HTERT RPE-1 (cell line): Measurements from ENCODE around the gene PKD1L1.

Source experiments
- in situ Hi-C: fragments of 300-500 bp; cut with MboI; formaldehyde crosslinking; loops from 4 replicates; pipeline ENCODE4 v1.14.3; 2020; ENCODE audit warnings: low sequenced_read_pairs

PKD1L1 gene

DNA sequence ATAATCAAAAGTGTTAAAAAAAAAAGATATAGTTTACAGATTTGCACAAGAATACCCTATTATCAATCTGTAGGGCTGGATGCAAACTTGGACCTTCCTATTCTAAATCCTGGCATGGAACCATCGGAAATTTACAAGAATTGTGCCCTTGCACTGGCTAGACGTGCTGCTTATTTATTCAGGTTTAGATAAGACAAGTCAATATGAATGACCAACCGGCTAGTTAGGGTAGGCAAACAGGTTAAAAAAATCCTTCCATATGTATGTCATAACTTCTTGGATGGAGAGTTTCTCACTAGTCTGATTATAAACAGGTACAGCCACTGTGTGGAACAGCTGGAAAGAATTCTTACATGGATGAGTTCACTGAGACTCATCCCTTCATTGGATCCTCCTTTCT, 41.4 kb downstream of the PKD1L1 start:
- in situ Hi-C loops = no loop called here

DNA sequence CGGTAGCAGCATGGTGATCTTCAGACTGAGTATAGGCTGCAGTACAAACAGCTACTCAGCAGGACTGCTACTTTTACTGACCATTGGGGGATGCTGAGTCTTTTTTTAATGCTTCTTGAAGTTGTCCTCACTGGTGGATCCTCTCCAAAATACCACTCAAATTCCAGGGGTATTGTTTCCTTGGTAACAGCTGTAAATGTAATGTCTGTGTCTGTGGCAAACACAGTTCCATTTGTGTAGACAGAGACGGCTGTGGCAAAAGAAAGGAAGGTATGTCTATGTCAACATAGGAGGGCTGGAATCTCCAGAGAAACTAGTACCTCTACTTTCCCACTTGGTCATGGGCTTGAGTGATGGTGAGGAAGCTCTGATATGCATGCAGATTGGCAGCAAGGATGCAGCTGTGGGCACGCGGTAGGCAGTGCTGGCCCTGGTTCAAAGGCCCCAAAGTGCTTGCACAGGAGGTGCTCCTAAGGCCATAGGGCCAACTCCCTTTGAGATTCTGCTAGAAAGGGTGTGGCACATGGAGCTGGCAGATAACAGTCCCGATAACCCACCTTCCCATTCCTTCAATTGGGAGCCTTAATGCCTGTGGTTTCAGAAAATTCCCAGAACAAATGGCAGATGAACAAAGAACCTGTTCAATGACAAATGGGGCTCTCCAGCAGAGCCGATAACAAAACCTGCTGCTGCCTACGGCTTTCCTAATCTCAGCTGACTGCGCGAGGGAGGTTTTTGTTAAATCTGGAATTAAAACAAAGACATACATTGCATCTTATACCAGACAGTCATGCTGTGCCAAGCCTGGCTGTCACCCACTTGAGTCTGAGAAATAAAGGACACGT, 43.0 kb downstream of the PKD1L1 start:
- in situ Hi-C loops = no loop called here

DNA sequence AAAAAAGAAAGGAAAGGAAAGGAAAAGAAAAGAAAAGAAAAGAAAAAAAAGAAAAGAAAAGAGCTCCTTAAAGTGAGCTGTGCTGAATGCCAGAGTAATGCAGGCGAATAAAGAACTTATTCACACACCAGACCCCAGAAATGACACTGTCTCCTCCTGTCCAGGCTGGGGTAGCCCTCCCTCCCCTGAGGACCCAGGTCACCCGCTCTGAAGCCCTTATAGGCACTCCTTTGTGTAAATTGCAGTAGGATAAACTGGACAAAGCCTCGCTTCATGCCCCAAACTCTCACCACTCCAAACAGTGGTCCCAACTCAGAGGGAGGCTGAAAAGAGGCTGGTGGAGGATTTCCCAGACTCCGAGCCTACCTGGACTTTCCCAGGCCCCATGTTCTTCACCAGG, 46.3 kb downstream of the PKD1L1 start:
- in situ Hi-C loops = no loop called here

DNA sequence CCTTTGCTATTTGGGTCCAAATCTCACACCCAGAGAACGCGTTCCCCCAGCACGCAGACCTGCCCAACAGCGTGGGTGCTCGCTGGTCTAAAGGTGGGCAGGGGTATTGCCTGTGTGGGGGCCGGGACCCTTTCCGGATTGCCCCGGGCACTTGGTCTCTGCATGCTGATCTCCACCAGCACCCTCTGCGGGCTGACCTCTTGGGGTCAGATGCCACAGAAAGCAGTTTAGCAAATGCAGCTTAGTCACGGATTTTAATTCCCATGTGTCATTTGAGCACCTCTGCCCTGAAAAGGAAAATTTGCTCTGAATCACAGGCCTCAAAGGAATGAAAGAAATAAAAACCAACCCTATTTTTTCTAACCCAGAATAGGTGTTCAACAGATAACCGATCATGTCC, 46.7 kb downstream of the PKD1L1 start:
- in situ Hi-C loops = no loop called here

DNA sequence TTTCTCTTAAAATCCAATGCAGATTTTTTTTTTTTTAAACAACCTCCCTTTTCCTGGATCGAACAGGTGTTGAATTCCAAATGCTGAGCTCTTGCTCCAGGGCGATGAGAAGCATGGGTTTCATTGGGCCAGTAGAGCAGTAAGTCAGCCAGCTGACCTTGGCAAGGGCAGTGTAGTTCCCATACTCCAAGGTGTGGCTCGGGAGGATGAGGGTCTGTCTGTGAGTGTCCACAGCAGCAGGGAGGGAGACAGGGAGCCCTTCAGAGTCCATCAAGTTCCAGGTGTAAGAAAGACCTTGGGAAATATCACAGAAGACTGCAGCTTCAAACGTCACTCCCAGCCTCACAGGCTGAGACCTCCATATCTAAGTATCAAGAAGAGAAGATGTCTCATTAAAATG, 50.4 kb downstream of the PKD1L1 start:
- in situ Hi-C loops = no loop called here

DNA sequence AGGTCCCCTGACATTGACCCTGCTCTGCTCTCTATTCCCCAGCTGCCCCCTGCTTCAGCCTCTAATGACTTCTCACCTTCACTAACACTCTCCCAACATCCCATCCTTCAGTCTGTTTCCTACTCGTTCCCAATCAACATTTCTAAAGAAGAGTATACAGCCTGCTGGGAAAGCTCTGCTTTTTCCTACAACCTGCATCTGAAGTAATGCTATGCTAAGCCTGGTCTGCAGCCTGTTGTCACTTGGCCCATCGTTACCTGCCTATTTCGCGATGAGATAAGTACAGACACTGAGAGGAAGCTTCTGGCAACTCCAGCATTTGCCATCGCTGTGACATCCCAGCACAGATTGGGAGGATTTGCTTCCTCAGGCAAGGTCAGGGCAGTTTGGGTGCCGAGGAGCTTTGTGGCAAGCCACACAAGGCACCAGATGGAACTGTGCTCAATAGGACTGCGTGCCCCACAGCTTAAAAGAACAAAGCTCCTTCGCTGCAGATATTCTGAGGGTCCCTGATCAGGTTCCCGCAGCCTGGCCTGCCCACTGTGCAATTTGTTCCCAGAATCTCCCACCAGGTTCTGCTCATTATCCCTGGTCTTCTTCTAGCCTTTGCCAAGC, 51.4 kb downstream of the PKD1L1 start:
- in situ Hi-C loops = no loop called here

DNA sequence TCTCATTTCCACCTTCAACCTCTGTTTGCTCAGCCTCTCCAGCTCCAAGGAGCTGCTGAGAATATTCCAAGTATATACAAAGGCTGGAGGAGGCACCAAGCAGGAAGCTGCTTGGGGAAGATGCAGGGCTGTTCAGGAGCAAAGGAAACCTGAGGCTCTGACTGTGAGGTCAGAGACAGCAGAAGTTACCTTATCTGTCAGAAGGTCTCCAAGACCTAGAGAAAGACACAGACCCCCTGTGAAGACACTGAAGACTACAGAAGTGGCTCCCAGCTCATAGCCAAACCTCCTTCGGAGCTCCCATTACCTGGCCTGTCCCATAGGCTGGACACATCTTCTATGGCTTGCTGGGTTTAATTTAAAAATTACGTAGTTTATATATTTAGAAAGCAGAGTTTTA, 53.2 kb downstream of the PKD1L1 start:
- in situ Hi-C loops = no loop called here

DNA sequence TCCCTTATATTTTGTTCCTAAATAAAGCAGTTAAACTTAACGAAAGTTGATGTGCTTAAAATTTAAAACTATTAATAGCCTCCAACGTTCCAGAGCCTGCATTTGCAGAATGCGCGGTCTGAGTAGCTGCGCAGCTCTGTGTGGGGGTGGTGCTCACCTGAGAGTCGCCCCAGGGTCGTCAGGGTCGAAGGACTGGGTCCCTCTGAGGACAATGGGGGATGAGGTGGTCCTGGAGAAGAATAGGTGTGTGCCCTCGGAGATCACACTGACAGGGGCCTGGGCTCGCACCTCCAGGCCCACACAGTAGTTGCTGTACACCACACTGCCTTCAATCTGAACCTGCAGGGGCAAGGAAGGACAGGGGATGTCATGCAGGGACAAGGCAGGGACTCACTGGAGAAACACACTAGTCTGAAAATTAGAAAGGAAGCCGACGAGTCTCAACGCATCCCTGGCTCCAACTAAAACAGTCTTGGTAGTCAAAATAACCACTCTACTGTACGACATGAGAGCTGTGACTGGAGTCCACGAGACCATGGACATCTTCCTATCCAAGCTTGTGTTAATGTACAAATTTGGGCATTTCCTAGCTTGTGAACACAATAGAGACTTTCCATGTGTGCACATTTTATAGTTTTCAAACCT, 54.4 kb downstream of the PKD1L1 start:
- in situ Hi-C loops = no loop called here

DNA sequence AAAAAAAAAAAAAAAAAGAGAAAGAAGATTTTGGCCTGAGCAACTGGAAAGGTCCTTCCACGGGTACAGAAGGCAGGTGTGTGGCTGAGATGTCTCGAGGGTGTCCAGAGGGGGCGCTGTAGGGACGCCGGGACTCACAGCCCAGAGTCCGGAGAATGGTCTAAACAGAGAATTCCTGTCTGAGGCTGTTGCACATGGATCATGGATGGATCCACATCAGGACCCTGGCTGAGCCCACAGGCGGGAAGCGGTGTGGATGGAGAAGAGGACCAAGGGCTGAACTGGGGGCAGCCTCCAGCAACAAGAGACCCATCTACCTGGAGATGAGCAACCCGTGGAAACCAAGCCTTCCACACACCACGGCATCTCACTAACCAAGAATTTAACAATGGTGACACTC, 55.0 kb downstream of the PKD1L1 start:
- in situ Hi-C loops = no loop called here

DNA sequence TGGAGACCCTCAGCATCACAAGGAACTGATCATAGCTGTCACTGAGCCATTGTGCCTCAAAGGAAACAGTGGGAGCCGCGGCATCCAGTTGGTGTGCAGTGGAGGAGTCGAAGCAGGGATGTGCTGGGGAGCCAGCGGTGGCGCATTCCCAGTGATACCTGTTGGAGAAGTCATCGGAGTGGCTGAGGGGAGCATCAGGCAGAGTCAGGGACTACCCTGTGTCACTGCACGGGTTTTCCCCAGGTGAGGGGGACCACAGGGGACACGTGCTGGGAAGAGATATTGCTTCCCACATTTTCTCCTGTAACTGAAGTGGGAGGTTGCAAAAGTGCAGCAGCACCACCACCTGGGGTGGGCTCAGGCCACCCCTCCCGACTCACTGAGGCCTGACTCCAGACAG, 57.7 kb downstream of the PKD1L1 start:
- in situ Hi-C loops = no loop called here

DNA sequence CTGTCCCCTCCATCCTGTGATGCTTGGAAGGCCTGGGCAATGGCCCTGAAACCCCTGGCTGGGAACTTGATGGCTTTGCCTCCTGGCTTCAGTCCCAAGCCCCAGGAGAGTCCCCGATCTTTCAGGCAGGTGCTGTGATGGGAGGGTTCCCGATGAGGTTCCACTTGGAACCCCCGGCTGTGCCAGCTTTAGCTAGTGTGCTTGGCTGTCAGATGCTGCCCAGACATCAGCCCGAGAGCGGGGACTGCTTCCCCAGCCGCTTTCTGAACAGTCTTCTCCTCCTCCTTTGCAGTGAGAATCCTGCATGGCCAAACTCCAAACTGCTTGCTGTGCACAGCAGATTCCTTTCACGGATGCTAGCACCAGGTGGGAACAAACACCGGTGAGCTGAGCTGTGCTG, 58.1 kb downstream of the PKD1L1 start:
- in situ Hi-C loops = no loop called here

DNA sequence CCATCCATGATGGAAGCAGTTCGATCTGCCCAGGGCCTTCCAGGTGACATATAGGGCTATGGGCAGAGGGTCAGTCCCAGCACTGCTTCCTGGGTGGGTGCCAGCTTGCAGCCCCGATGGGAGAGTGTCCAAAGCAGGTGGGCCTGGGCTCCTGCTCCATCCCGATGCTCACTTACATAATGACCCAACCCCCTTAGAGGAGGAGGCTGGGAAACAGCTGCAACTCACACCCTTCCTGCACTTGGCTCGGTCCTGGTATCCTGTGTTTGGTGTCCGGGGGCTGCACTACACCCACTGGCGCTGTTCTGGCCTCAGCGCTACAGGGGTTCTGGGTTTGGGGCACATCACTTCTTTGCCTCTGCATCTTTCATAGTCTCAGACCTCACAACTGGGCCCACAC, 58.5 kb downstream of the PKD1L1 start:
- in situ Hi-C loops = no loop called here

DNA sequence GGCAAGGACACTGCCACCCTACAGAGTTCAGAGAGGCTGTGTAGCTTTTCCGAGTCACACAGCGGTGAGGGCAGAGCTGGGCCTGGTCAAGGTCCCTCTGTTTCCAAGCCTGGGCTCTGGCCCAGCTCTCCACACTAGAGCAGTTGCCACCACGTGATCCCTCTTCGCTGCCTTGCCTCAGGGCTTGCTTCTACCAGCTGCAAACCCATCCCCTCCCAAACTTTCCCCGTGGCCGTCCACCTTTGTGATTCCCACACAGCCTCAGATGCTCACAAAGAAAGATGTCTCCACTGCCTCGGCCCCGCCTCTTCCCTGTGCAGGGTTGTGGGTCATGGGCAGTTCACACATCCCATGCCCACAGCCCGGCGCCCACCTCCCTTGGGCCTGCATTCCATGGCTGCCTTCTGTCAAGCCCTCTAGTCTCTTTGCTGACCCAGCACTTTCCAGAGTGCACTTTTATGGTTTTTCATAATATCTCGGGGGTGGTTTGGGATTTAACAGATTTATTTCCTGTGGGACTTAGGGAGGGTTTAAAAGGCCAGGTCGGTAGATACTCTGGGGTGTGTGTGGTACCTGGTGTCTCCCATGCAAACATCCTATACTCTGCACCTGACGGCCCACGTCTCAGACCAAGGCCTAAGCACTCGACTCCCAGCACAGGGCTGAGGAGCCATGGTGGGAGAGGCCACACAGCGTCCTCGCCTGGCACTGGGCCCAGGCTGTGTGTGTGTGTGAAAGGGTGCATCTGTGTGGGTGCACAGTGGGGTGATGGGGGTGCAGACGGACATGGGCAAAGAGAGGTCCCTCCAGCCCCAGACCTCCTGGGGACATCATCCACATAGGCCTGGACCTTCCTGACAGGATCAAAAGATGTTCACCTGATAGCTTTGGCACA, 59.6 kb downstream of the PKD1L1 start:
- in situ Hi-C loops = no loop called here

DNA sequence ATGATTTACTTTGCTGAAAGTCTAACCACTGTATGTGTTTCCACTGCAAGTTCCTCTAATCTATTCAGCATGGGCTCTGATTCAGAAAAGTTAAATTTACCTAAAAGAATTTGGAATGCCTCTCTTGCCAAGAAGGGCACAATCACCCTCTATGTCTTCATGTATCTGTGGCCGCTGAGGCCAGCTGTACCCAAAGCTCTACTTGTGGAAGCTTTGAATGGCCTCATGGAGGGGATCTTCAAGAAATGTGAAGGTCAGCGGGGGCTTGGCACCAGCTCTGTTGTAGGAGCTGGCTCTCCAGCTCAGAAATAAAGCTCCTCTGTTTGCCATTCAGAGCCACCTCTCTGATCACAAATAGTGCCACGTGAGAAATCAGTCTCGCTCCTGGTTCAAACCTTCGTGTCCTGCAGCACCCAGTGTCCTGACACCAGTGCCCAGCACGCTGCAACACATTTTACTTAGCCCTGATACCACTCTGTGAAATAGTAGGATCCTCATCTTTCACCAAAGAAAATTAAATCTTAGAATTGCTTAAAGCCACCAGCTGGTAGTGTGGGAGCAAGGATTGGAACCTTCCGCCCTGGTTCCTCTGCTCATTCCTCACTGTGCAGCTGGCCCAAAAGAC, 61.1 kb downstream of the PKD1L1 start:
- in situ Hi-C loops = no loop called here

DNA sequence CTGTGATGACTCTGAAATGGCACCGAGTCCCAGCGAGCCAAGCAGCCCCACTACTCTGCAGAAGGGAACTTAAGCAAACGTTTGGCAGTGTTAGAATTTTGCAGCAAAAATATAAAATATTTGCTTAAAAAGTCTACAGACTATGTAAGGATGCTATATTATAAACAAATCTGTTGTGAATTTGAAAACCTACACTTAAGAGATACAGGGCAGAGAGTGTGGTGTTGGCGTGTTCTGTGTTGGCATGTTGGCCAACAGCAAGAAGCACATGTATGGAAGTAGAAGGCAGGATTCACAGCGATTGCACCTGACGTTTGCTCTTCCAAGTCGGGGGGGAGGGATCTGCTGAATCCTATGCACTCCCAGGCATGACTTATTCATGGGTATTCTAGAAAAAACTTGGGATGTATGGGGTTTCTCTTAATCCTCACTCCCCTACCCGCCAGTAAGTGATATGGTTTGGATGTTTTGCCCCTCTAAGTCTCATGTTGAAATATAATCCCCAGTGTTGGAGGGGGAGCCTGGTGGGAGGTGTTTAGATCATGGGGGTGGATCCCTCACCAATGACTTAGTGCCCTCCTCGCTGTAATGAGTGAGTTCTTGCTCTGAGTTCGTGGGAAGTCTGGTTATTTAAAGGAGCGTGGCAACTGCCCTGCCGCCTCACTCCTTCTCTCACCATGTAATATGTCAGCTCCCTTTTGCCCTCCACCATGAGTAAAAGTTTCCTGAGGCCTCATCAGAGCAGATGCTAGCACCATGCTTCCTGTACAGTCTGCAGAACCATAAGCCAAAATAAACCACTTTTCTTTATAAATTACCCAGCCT, 62.1 kb downstream of the PKD1L1 start:
- in situ Hi-C loops = no loop called here

DNA sequence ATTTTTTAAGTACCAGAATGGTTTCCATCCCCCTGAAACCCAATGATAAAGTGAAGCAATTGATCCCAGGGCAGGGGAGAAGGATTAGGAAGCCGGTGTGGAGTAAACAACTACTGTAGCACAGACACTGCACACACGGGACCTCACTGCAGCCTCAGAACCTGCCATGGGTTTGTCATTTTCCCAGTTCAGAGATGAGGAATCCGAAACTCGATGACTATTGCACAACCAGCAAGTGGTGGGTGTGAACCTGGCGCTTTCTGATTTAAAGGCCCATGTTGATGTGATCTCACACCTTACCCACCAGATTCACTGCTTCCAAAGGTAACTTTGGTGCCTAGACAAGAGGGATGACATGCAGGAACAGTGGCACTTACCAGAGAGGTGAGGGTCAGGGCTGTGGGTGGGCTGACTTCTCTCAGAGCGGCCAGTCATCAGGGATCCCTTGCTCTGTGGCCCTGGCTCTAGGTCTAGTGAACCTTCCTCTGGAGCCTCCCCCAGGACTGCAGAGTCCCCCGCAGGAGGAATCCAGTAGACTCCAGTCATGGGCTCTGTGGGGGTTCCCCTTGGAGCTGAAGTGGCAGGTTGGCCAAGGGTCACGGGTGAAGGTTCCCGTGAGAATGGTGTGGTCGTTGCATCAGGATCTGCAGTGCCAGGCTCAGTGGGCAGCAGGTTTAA, 62.8 kb downstream of the PKD1L1 start:
- in situ Hi-C loops = no loop called here

DNA sequence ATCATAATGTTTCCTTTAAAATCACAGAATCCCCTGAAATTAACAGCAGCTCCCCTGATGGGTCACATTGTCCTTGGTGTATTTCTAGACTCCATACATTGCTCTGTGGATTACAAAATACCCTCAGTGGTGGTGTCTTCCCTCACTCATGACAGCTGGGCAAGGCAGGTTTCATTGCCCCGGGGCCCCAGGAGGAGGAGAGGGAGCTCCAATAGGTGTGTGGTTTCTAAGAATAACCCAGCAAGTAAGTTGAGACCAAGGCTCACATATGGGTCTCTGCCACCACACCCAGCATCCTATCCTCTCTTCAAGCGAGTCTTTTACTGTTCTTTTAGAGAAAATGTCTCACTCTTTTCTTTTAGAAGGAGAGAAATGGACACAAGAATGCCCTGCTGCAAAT, 63.6 kb downstream of the PKD1L1 start:
- in situ Hi-C loops = no loop called here

DNA sequence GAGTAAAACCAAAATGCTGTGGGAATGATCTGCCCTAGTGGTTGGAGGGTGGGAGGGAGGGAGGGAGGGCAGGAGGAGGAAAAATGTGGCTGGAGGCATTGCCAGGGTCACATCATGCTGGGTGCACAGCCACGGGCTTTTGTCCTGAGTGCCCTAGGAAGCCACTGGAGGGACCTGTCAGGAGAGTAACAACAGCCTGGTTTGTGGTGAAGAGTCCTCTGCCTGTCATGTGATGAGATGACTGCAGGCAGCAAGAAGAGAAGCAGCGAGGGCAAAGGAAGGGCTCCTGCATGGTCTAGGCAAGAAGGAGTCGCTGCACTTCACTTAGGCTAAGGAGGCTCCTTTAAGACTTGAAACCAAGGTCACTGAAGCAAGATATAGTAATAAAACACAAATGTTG, 65.6 kb downstream of the PKD1L1 start:
- in situ Hi-C loops = no loop called here

DNA sequence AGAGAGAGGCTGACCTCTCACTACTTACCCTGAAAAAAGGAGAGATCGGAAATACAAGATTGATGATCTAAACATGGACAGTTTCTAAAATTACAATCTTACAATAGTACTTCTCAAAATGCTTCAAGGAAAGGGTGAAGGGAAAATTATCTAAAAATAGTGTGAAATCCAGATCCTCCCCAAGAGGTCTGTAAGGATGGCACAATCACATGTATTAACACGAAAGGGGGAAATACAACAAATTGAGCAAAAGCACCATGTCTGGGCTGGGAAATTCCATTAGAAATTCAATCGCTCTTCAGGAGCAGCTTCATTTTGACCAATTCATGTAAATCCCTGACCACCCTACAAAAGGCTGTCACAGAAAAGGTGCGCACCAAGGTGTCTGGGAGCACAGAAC, 67.0 kb downstream of the PKD1L1 start:
- in situ Hi-C loops = no loop called here
